NCI-H187 (cell line): Measurements from ENCODE around the gene ASXL2.
"Not testable (repeated sequence)": the region's sequence is repeated elsewhere in the genome, so short reads cannot be mapped to it uniquely, and the experiment has no call there.

Source experiments
- DNase-seq, 2 experiments: peaks; one replicate each; lab custom pipeline; 2025; lab: John Stamatoyannopoulos, UW

The ASXL2 gene

DNA sequence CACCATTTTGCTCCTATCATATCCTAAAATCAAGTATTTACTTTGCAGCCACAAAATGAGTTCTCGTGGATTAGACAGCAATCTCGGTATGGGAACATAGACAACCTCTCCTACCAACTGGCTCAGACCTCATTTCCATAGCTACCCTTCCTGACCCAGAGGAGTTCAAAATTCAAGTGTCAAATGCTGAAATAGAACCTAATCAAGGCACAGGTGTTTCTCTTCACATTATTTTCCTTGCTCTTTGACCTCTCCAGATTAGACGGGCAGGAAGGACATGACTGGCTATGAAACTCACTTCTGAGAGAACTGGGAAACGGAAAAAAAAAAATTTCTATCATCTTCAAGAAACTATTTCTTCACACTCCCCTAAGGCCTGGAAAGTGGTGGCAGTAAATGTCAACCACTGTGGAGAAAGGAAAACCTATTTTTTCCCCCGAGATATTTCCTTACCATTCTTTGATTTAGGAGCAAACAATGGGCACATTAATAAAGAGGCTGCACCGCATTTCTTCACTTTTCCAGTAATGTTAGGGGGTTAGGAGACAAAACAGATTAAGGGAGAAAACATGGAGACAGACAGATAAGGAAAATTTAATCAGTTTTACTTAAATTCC, 141.3 kb downstream of the ASXL2 start:
- DNase-seq: no peak

DNA sequence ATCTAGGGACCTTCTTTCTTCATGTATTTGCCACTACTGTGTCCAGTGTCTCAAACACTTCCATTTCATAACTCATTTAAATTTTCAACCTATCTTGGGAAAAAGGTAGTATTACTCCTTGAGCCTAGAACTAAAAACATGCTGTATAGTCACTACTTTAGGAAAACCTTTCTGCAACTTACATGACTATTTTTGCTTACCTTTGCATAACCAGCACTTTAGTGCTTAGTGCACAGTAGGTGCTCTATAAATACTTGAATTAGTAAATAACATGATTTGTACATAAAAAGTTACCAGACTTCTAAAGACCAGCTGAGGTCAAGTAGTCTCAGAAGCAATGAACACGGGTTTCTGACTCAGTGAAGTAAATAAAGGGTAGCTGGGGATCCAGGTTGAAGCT, 142.5 kb downstream of the ASXL2 start:
- DNase-seq: no peak

- DNase-seq: no peak
These were observed 149.7 kb downstream of the ASXL2 start for GRCh38 chr2:25728559-25728958.

GRCh38 chr2:25726522-25726921, 151.8 kb downstream of the ASXL2 start:
- no peak for DNase-seq

DNA sequence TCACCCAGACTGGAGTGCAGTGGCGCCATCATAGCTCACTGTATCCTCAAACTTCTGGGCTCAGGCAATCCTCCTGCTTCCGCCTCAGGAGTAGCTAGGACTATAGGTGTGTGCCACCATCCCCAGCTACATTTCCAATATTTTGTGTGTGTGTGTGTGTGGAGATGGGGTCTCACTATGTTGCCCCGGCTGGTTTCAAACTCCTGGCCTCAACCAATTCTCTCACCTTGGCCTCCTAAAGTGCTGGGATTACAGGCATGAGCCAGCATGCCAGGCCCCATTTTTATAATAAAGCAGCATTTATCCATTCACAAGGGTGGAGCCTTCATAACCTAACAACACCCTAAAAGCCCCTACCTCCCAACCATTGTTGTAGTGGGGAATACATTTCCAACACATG, 152.4 kb downstream of the ASXL2 start:
- no peak for DNase-seq

GRCh38 chr2:25724756-25725155, 153.5 kb downstream of the ASXL2 start:
- no peak for DNase-seq

DNA sequence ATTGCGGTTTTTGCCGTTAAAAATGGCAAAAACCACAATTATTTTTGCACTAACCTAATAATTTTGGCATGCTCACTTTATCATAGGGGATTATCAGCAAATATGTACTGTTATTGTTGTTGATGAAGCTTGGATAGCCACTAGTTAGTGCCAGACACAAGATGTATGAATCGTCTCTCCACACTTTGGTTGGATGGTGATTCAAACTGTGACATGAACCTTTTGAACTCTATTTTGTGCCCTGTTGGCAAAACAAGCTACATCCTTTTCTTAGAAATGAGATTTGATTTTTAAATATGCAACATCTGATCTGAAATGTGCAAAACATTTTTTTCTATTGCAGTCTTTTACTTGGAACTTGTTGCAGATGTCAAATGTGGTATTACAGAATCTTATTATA, 156.1 kb downstream of the ASXL2 start:
- DNase-seq: no peak

GRCh38 chr2:25720575-25720974, 157.7 kb downstream of the ASXL2 start:
- no peak for DNase-seq

GRCh38 chr2:25714740-25715139, 163.5 kb downstream of the ASXL2 start:
- DNase-seq: no peak

- DNase-seq: no peak
These were observed 165.8 kb downstream of the ASXL2 start for GRCh38 chr2:25712455-25712854.

DNA sequence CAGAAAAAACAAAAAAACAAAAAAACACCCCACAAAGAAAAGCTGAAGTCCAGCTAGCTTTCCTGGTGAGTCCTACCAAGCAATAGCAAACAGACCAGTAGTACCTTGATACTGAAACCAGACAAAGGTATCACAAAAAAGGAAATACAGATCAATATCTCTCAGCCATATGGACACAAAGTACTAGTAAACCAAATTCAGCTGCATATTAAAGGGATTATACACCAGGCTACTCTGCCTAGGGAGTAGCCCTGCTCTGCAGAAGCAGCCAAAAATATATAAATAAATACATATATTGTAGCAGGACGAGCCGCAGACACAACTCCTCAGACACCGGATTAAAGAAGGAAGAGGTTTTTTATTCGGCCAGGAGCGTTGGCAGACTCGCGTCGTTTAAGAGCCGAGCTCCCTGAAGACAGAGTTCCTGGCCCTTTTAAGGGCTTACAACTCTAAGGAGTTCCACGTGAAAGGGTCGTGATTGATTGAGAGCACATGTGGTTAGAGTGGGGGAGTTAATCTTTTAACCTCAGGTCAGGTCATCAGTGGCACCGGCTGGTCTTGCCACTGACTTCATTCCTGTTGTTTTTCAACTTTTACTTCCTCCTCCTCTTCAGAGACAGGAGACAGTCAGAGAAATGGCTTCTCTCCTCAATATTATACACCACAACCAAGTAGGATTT, 166.5 kb downstream of the ASXL2 start:
- no peak for DNase-seq

DNA sequence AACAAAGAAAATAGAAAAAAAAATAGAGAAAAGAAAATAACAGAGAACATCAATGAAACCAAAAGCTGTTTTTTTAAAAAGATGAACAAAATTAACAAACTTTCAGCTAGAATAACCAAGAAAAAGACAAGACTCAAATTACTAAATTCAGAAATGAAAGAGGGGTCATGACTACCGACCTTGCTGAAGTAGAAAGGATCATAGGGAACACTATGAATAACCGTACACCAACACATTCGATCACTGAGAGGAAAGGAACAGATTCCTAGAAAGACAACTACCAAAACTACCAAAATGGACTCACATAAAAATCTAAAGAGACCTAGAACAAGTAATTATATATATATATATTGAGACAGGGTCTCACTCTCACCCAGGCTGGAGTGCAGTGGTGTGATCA, 167.5 kb downstream of the ASXL2 start:
- no peak for DNase-seq

DNA sequence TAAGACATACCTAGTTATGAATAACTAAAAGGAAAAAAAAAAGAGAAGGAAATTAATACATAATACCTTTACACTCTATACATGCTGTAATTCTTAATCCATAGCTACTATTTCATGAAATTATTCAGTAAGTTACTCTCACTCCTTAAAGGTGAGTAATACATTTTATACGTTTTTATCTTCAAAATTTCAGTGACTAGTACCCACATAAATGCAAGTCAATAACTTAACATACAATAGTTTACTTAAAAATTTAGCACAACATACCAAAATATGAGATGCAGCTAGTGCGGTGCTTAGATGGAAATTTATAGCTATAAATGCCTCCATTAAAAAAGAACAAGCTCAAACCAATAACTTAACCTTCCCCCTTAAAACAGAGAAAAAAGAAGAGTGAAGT, 168.9 kb downstream of the ASXL2 start:
- DNase-seq: no peak

GRCh38 chr2:25707927-25708590, 170.2 kb downstream of the ASXL2 start:
- DNase-seq: no peak

DNA sequence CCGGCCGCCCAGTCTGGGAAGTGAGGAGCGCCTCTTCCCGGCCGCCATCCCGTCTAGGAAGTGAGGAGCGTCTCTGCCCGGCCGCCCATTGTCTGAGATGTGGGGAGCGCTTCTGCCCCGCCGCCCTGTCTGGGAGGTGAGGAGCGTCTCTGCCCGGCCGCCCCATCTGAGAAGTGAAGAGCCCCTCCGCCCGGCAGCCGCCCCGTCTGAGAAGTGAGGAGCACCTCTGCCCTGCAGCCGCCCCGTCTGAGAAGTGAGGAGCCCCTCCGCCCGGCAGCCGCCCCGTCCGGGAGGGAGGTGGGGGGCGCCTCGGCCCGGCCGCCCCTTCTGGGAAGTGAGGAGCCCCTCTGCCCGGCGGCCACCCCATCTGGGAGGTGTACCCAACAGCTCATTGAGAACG, 172.7 kb downstream of the ASXL2 start:
- not testable (repeated sequence) for DNase-seq

GRCh38 chr2:25701801-25702200, 176.5 kb downstream of the ASXL2 start:
- DNase-seq: no peak

DNA sequence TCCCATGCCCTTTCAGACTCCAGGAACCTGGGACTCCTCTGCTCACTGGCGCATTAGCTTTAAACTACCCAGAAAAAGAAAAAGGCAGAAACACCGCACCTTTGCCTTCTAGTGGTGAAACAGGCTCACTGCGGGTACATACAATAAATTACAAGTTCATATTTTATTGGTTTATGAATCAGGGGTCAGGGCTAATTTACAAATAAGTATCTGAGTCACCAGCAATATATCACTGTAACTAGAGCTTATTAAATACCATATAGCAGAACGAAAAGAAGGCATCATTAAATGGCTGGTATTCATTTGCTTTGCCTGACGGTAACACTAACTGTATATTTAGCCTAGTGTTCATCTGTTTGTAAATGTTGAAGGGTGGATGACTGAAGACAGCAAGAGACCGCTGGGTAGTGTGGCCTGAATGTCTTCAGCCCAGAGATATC, 178.0 kb downstream of the ASXL2 start:
- no peak for DNase-seq

GRCh38 chr2:25699216-25699615, 179.1 kb downstream of the ASXL2 start:
- DNase-seq: peak; percentile 27 to 56

GRCh38 chr2:25698752-25699151, 179.5 kb downstream of the ASXL2 start:
- no peak for DNase-seq

- no peak for DNase-seq
These were observed 180.5 kb downstream of the ASXL2 start for GRCh38 chr2:25697559-25698341.

DNA sequence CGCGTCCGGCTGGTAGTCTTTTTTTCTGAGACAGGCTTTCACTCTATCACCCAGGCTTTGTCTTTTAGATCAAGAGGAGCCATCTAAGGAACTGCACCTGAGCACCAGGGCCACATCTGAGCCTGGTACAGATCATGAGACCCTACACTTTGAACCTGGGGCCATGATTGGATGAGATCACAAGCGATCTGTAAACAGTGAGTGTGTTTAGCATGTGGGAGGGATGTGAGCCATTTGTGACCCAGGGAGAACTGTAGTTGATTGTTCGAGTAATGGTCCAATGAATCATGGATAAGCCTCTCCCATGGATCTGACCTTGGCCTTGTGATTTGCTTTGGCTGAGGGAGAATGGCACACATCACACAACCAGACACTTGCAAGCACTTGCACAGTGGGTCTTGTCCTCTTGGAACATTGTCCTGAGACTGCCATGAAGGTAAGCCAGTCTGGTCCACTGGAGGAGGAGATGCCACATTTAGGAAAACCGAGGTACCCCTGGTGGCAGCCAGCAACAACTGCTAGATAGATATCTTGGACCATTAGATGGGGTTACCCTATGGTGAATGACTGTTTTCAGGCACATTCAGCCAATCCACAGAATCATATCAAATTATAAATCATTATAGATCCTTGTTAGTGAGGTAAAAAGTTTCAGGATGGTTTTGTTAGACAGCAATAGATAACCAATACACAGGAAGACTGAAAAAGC, 185.4 kb downstream of the ASXL2 start:
- no peak for DNase-seq

DNA sequence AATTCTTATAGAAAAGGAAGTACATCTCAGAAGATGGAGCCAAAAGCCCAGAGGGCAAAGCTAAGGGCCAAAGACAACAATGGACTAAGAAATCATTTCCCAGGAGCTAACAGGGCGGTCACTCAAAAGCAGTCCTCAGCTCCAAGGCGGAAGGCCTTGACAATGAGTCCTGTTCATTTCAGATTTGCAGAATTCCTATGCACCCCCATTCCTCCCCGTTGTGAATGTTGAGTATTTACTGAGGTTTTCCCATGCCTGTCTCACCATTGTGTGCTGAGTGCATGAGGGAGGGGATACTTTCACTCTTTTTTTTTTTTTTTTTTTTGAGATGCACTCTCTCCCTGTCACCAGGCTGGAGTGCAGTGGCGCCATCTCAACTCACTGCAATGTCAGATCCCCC, 186.1 kb downstream of the ASXL2 start:
- no peak for DNase-seq
